ENCODE measurements around the gene ATP10B.
"Not testable (repeated sequence)": the region's sequence is repeated elsewhere in the genome, so short reads cannot be mapped to it uniquely, and the experiment has no call there.

Gene ATP10B

GRCh38 chr5:160760008-160760407, 92.0 kb downstream of the ATP10B start:
- no peak for DNase-seq (ENCODE audit: low spot score)
- FAIRE-seq: no peak

GRCh38 chr5:160757194-160757593, 94.8 kb downstream of the ATP10B start:
- FAIRE-seq: no peak
- no peak for DNase-seq (ENCODE audit: low spot score)

- DNase-seq (ENCODE audit: low spot score) (no peak), FAIRE-seq (no peak)
Measured at GRCh38 chr5:160750938-160751657, 100.9 kb downstream of the ATP10B start.

- FAIRE-seq (no peak), DNase-seq (ENCODE audit: low spot score) (no peak)
Measured at GRCh38 chr5:160749682-160750081, 102.3 kb downstream of the ATP10B start.

- FAIRE-seq (no peak), DNase-seq (ENCODE audit: low spot score) (no peak)
Measured at GRCh38 chr5:160749026-160749425, 103.0 kb downstream of the ATP10B start.

GRCh38 chr5:160747987-160748386, 104.0 kb downstream of the ATP10B start:
- no peak for FAIRE-seq
- no peak for DNase-seq (ENCODE audit: low spot score)

- DNase-seq (ENCODE audit: low spot score): no peak
- no peak for FAIRE-seq
Measured at GRCh38 chr5:160747559-160747958, 104.5 kb downstream of the ATP10B start.

- no peak for DNase-seq (ENCODE audit: low spot score)
- FAIRE-seq: no peak
Measured at GRCh38 chr5:160744268-160745101, 107.5 kb downstream of the ATP10B start.

GRCh38 chr5:160743027-160743426, 109.0 kb downstream of the ATP10B start:
- FAIRE-seq (no peak), DNase-seq (ENCODE audit: low spot score) (no peak)

GRCh38 chr5:160742446-160742845, 109.6 kb downstream of the ATP10B start:
- DNase-seq (ENCODE audit: low spot score) (no peak), FAIRE-seq (no peak)

- FAIRE-seq: no peak
Measured at GRCh38 chr5:160727296-160727997, 124.6 kb downstream of the ATP10B start.

GRCh38 chr5:160726721-160727120, 125.3 kb downstream of the ATP10B start:
- FAIRE-seq: no peak

More at GRCh38 chr5:160727296-160727997, 124.6 kb downstream of the ATP10B start:
- no peak for DNase-seq (ENCODE audit: low spot score)

GRCh38 chr5:160720822-160721221, 131.2 kb downstream of the ATP10B start:
- DNase-seq (ENCODE audit: low spot score) (no peak), FAIRE-seq (no peak)

More at GRCh38 chr5:160726721-160727120, 125.3 kb downstream of the ATP10B start:
- no peak for DNase-seq (ENCODE audit: low spot score)

GRCh38 chr5:160715508-160715907, 136.5 kb downstream of the ATP10B start:
- FAIRE-seq; DNase-seq (ENCODE audit: low spot score): not testable (repeated sequence)

- DNase-seq (ENCODE audit: low spot score) (no peak), FAIRE-seq (no peak)
Measured at GRCh38 chr5:160703547-160704189, 148.3 kb downstream of the ATP10B start.

GRCh38 chr5:160702934-160703333, 149.1 kb downstream of the ATP10B start:
- DNase-seq (ENCODE audit: low spot score): no peak
- no peak for FAIRE-seq

- DNase-seq (ENCODE audit: low spot score) (no peak), FAIRE-seq (no peak)
Measured at GRCh38 chr5:160702311-160702803, 149.7 kb downstream of the ATP10B start.

GRCh38 chr5:160701403-160701802, 150.6 kb downstream of the ATP10B start:
- no peak for DNase-seq (ENCODE audit: low spot score)
- no peak for FAIRE-seq

GRCh38 chr5:160699301-160699700, 152.7 kb downstream of the ATP10B start:
- no peak for DNase-seq (ENCODE audit: low spot score)
- no peak for FAIRE-seq

GRCh38 chr5:160697281-160697680, 154.7 kb downstream of the ATP10B start:
- DNase-seq (ENCODE audit: low spot score): no peak

GRCh38 chr5:160694896-160695295, 157.1 kb downstream of the ATP10B start:
- DNase-seq (ENCODE audit: low spot score): no peak
- no peak for FAIRE-seq

More at GRCh38 chr5:160697281-160697680, 154.7 kb downstream of the ATP10B start:
- FAIRE-seq: no peak

Measured in urothelium cell line (cell line).